Measurements from ENCODE around the gene RBP3.

Gene RBP3

DNA sequence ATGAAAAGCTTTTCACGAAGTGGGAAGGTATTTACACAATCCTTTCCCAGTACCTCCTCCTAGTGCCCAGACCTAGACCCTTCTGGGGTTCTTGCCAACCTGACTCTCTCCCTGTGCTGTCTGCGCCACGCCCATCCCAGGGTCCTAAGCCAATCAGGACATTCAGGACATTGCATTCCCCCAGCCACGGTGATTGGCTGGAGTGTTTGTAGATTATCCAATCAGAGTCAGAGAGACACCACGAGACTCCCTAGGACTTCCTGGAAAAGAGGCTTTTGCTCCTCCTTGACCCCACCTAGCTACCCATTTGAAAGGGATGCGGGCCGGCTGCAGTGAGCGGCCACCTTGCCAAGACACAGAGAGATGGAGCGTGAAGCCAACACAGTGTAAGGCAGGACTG is 29.5 kb upstream of the RBP3 start:
- DNase-seq (ENCODE audit: low read depth), result peak; percentile 5

DNA sequence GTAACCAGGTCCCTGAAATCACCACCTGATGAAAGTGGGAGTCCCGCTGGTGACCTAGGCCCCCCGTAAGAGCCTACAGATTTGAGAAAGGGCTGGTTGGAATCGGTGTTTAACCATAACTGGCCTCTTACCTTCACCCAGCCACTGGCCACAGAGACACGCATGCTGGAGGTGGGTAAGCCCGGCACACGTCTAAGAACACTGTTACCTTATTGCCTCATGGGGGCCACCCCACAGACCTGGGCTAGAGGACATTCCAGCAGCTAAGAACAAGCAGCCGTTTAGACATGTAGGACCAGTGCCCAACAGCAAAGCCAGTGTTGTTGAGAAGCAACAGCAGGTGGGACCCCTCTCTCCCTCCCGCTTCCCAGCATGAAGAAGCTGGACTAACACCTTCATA is 28.4 kb upstream of the RBP3 start:
- DNase-seq (ENCODE audit: low read depth), result no peak

DNA sequence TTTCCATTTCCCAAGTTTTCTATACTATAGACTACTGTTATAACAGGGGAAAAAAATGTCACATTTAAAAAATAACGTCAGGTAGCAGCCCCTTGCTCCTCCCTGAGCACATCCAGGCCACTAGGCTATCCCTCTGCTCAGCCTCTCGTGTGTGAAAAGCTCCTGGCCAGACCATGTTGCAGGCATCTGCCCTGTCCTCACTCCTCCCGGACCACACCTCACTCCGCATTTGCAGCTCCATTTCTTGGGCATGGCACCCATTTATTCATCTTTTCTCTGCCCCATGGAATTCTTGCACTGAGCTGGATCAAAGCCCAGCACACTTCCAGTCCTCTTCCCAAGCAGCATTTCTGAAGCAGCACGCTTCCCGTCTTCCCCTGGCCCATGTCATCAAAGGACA is 27.4 kb upstream of the RBP3 start:
- no peak for DNase-seq (ENCODE audit: low read depth)

DNA sequence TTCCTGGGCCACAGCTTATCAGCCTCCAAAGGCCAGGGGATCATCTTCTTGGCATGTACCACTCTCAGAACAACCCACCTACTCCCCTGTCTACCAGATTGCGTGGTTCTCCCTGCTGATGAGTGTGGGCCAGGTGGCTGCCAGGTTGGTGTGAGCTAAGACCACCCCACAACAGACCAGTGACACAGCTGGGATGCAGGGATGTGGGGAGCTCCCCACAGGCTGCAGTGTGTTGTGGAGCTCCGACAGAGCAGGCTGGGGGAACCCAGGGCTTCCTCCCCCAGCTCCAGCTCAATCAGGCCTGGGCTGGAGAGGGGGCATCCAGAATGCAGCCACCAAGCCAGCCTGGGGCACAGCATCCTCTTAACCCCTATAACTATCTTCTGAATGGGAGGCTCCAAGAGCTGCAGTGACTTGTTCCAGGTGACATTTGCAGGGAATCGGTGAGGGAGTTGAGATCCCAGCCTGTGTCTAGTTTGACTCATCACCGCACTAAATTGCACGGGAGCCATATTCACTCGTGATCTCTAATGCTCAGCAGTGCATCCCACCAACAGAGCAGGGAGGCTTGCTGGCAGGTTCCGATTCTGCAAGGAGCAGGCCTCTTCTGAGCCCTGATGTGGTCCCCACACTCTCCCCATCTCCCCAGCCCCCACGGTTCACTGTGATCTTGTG is 26.5 kb upstream of the RBP3 start:
- no peak for DNase-seq (ENCODE audit: low read depth)

DNA sequence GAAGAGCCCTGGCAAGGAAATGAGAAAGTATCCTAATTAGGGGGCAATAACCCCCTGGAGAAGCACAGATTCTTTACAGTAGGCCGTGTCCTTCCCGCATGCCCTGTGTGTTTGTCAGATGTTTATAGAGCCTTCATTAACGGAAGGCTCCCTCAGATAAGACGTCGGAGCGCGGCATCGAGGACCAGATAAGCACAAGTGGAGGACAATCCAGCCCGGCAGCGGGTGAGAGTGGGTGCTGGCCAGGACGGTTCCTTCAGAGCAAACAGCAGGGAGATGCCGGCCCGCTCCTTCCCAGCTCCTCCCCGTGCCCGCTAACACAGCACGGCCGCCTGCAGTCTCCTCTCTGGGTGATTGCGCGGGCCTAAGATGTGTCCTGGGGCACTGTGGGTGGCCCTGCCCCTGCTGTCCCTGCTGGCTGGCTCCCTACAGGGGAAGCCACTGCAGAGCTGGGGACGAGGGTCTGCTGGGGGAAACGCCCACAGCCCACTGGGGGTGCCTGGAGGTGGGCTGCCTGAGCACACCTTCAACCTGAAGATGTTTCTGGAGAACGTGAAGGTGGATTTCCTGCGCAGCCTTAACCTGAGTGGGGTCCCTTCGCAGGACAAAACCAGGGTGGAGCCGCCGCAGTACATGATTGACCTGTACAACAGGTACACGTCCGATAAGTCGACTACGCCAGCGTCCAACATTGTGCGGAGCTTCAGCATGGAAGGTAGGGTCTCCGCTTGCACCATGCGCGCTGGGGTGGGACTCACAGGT is 25.7 kb upstream of the RBP3 start, which contains the start of gene GDF2:
TSS of gene GDF2 (plus strand) at position 155 of the 762 bp plus-strand sequence. CDS start at position 370, 215 bp downstream.
- no peak for DNase-seq (ENCODE audit: low read depth)

DNA sequence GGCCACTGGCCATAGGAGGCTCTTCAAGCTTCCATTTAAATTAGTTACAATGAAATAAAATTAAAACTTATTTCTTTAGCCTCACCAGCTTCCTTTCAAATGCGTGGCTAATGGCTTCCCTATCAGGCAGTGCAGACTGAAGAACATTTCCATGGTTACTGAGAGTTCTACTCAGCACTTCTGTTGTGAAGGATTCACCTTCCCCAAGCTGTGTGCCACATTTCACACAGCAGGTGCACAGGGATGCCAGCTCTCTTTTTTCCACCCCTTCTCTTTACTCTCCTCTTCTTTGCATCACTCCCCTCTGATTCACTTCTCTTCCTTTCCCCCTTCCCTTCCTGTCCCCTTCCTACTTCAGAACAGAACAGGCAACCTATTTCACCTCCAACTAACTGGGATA is 25.1 kb upstream of the RBP3 start:
- no peak for DNase-seq (ENCODE audit: low read depth)

DNA sequence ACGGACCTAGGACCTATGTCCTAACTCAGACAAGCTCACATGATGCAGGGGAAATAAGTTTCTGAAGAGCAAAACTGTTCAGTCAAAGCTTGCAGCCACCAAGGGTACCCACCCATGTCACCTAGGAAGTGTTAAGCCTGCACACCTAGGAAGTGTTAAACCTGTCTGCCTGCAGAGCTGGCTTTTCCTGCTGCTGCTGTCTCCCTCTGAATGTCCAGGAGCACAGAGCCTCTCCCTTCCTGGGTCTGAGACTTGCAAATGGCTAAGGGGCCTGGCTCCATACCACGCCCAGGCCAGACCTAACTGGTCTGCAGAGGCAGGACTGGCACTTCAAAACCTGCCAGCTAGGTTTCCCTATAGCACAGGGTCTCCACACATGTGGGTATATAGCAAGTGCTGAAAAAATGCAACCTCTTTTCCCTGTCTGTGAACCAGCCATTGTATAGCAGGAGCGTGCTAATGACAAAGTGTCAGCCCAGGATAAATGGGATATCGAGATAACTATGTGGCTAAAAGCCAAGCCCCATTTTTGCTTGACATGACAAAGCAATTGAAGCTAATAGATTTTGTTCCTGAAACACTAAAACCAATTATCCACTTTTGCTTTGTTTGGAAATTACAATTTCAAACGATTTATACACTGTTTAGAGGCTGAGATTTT is 24.4 kb upstream of the RBP3 start:
- DNase-seq (ENCODE audit: low read depth), result no peak

DNA sequence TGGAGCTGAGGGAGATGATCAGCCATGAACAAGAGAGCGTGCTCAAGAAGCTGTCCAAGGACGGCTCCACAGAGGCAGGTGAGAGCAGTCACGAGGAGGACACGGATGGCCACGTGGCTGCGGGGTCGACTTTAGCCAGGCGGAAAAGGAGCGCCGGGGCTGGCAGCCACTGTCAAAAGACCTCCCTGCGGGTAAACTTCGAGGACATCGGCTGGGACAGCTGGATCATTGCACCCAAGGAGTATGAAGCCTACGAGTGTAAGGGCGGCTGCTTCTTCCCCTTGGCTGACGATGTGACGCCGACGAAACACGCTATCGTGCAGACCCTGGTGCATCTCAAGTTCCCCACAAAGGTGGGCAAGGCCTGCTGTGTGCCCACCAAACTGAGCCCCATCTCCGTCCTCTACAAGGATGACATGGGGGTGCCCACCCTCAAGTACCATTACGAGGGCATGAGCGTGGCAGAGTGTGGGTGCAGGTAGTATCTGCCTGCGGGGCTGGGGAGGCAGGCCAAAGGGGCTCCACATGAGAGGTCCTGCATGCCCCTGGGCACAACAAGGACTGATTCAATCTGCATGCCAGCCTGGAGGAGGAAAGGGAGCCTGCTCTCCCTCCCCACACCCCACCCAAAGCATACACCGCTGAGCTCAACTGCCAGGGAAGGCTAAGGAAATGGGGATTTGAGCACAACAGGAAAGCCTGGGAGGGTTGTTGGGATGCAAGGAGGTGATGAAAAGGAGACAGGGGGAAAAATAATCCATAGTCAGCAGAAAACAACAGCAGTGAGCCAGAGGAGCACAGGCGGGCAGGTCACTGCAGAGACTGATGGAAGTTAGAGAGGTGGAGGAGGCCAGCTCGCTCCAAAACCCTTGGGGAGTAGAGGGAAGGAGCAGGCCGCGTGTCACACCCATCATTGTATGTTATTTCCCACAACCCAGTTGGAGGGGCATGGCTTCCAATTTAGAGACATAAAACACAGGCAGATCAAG is 22.6 kb upstream of the RBP3 start:
- no peak for DNase-seq (ENCODE audit: low read depth)

DNA sequence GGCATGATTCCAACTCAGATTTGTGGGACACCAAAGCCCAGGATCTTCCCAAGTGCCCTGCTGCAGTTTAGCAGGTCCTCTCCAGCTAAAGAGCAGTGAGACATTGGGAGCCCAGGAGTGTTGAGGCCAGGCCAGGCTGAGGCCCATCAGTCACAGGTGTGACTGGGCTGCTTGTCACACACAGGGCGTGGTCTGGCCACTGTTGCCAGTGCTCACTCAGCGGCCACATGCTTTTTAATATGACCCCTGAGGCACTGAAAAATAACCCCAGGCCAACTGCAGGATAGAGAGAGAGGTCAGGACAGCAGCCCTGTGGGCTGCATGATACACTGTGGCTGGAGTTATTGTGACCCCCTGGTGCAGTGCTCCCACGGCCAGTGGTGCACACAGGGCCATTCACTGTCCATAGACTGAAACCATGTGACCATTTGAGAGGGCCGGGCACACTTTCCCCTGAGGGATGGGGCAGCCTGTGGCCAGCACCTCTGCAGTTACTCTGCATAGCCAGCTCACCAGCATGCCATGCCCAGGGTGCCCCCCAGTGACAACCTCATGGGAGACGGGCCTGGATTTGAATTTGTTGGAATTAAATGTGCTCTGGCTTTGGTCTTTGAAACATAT is 21.7 kb upstream of the RBP3 start:
- DNase-seq (ENCODE audit: low read depth), result no peak

DNA sequence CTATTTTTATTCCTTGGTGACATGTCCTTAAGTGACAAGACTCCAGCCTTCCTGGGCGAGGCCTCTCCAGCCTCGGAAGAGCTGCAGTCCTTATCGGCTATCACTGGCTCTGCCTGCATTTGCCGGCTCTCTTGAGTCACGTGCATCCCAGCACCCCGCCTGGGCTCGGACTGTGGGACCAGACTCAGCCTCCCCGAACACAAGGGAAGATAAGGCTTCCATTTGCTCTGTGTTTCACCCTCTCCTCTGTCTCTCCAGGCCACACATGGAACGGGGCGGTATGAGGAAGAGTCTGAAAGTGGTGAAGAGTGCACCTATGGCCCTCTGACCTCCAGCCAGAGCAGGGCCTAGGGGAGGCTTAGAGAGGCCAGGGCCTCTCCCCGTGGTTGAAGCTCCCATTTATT is 21.2 kb upstream of the RBP3 start:
- no peak for DNase-seq (ENCODE audit: low read depth)

DNA sequence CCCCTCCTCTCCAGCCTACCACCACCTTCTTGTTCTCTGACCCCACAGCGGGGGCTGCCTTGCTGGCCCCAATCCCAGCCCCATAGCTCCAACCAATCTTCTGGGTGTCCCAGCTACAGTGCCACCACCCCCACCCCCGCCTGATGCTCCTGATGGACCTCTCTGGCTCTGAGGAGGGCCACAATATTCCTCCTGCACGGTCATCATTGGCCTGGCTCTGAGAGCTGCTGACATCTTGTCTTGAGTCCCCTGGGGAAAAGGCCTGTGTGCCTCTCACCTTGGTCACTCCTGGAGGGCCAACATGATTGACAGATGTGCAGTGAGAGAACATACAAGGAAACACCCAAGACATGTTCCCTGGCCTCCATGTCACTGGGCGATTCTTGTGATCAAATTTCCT is 18.3 kb upstream of the RBP3 start:
- no peak for DNase-seq (ENCODE audit: low read depth)

DNA sequence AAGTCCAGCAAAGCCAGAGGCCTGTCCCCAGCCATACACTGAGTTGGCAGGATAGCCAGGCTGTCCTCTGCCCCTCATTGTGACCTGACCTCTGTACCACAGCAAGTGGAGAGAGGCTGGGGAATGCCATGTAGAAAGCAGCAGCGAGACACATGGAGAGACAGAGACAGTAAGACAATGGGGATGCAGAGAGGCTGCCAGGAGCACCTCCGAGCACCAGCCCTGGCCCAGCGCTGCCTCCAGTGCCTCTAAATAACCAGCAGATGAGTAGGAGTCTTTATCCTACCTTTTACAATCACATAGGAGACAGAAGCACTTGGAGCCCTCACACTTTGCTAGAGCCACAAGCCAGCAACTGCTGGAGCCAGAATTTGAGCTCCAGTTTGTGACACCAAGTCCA is 17.8 kb upstream of the RBP3 start:
- DNase-seq (ENCODE audit: low read depth), result no peak

DNA sequence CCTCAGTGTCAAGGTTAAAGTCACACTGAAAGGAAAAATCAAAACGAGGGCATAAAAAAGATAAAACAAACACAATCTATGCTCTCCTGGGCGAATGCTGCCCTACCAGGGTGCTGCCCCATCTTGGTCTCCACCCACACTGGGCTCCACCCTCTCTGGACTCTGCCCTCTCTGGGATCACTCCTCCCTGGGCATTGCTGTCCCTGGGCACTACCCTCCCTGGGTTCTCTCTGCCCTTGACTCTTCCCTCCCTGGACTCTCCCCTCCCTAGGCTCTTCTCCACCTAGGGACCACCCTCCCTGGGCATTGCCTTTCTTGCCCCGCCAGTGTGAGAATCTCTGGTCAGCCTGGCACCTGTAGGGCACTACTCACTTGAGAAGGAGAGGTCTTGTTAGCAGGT is 17.4 kb upstream of the RBP3 start:
- no peak for DNase-seq (ENCODE audit: low read depth)

DNA sequence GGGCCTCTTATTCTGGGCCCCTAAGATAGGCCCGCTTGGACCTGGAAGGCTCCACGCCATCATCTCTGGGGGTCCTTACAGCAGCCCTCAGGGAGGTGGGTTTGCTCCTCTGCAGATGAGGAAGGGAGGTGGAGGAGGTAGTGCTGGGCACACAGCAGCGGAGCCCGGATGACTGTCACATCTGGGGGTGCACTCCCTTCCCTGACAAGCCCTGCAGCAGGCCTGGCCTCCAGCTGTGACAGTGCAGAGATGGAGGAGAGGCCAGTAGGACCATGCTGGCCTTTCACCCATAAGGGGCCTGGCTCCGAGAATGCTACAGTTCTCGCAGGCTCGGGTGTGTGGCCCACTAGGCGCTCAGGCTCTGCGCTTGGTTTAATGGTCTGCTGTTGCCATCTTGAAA is 16.7 kb upstream of the RBP3 start:
- DNase-seq (ENCODE audit: low read depth), result no peak

DNA sequence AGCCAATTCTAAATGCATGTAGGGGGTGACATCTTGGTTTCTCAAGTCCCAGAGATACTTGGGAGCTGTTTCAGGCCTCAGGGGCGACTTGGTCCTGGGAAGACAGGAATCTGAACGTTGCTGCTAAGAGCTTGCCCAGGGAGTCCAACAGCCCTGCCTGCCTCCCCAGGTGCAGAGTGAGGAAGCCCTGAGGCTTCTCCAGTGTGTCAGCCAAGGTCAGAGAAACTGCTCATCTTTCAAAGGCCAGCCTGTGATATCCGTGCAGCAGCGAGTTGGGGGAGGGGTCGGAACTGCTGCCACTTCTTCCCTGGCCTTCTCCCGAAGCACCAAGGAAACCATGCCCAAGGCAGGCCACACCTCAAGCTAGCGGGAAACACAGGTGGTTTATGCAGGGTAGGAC is 16.2 kb upstream of the RBP3 start:
- DNase-seq (ENCODE audit: low read depth), result no peak

DNA sequence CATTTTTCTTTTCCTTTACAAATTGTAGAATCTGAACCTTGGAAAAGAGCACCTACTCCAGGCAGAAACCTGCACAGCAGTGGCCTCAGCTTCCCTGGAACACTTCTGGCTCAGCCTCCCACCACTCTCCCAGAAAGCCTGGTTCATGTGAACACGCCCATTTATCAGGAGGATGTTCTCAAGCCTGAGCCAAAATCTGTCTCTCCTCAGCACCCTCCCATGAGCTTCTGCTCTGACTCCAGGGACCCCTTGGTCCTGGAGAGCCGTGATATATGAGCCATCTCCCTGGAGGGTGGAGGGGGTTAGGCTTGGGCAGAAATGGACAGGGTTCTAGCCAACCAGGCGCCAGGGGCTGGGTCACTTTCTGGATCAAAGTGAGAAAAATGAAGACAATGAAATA is 15.8 kb upstream of the RBP3 start:
- DNase-seq (ENCODE audit: low read depth), result no peak

DNA sequence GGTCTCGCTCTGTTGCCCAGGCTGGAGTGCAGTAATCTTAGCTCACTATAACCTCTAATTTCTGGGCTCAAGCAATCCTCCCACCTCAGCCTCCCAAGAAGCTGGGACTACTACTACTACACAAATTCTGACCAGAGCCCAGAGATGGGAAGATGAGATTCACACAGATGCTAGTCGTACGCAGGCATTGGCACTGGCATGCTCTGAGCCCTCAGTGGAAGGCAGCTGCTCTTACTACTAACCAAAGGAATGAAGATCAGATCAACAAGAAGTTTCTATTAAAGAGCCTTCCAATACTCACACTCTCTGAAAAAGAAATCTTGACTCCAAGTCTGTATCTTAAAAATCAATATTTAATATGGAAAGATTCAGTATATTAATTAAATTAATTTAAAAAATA is 15.2 kb upstream of the RBP3 start:
- peak; percentile 22 for DNase-seq (ENCODE audit: low read depth)

DNA sequence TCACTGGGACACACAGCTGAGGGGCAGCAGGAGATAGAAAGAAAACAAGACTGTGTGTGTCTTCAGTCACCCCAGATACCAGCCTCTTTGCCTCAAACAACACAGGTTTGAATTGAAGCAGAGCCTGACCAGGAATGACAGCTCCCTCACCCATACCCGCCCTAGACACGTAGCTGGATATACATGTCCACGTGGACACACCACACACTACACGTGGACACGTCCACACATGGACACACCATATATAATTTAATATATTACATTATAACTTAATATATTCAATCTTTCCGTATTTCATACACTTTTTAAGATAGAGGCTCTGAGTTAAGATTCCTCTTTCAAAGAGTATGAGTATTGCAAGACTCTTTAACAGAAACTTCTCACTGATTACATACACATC is 14.6 kb upstream of the RBP3 start:
- DNase-seq (ENCODE audit: low read depth), result no peak

DNA sequence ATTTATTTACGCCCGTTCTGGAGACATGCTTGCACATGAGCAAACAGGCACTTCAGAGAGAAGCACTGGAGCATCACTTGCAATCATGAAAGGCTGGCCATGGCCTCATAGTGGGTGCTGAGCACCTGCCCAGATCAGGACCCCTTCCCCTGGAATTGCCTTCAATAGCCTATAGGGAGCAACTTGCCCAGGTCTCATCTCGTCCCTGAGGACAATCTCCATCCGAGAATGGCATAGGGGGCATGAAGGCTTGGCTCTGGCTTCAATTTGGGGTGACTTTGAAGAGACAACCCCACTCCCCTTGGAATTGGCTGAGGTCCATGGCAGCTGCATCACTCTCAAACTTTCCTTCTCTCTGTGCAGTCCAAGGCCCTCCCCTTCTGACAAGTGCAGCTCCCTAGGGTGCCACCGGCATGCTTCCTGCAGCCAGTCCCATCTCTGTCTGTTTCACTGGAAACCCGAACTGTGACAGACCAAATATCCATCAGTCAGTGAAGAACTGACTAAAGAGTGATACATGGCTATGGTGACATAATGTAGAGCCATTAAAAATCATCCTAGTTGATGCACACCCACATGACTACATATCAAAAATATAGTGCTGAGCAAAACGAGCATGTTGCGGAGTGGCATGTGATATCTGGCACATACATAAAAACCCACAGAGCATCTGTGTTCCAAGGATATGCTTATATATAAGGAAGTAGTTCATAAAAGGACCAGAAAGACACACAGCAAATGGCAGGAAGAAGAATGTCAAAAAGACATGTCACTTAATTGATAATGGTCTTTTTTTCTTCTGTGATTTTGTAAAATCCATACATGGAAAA is 13.5 kb upstream of the RBP3 start:
- no peak for DNase-seq (ENCODE audit: low read depth)

DNA sequence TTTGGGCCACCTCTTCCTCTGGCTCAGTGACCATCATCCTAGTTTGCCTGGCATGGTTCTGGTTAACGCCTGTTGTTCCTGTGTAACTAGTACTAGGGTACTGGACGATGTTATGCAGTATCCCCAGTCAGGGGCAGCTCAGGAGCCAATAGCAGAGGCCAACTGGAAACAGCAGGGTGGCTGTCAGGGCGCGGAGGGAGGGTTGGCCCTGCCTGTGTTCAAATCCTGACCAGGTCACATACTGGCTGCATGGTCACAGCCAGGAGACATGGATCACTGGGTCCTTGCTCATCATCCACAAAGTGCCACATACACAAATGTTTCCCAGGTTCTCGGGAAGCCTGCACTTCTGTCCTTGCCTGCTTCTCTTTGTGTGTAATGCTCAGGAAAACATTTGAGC is 12.3 kb upstream of the RBP3 start:
- DNase-seq (ENCODE audit: low read depth), result no peak
